ENCODE results near the gene RPSA. TPM values are rescaled to one million over a fixed set of nuclear protein-coding genes. Genes with fewer than 3 reads are reported as not detected.
A peak's percentile ranks its signal among the peaks of the same experiment; 100 is the strongest.

The RPSA gene
- total RNA-seq, 1 experiment from 2014 or later = 2,455 TPM

GRCh38 chr3:39378088-39378487, 28.4 kb upstream of the RPSA start:
- Mint-ChIP-seq H3K27me3 (ENCODE audit: low read depth) (no peaks in the 10 kb centered on the region), H3K4me1 (peaks cover 33% of the 10 kb centered on the region), H3K36me3 (peaks cover 2% of the 10 kb centered on the region), H3K27ac (peak overlapping the region; percentile 46; the same call in 1 of the 2 replicates), H3K4me3 (no peak overlapping the region), H3K9me3 (peaks cover 6% of the 10 kb centered on the region)
- ATAC-seq = peak; percentile 89
- ChIA-PET POLR2A (interaction anchor here (1.8 kb wide), 1 partner anchor 90 kb away, joined by 5 read pairs; no protein-coding TSS in a partner anchor), CTCF (interaction anchor here (0.6 to 5.3 kb wide), 46 partner anchors 9 to 309 kb away, joined by 3 to 204 read pairs (median 4); partner anchors contain the start of genes CCR8, CX3CR1, GORASP1 and TTC21A)
- peak; percentile 71 for DNase-seq (ENCODE audit: low spot score)
- TF ChIP-seq FOXP1 (CRISPR knock-in tag; IDR thresholded peaks at IDR 0.05; ENCODE audit: borderline replicate concordance) (no peak), MAX (CRISPR knock-in tag; IDR thresholded peaks at IDR 0.05) (0 out of 2 replicates have a peak, but pooled peaks have one; percentile 19), CTCF (IDR thresholded peaks at IDR 0.05) (peak; percentile 42), NFYB (CRISPR knock-in tag; conservative IDR thresholded peaks at IDR 0.05; ENCODE audit: low read depth) (no peak), ETV6 (CRISPR knock-in tag; IDR thresholded peaks at IDR 0.05) (no peak), PREB (CRISPR knock-in tag; IDR thresholded peaks at IDR 0.05; ENCODE audit: borderline replicate concordance) (no peak), PRDM15 (CRISPR knock-in tag; IDR thresholded peaks at IDR 0.05) (no peak), ZNF121 (CRISPR knock-in tag; IDR thresholded peaks at IDR 0.05) (no peak), ZNF396 (CRISPR knock-in tag; IDR thresholded peaks at IDR 0.05; ENCODE audit: borderline replicate concordance) (no peak), OVOL2 (CRISPR knock-in tag; IDR thresholded peaks at IDR 0.05; ENCODE audit: borderline replicate concordance) (no peak), ATF6 (CRISPR knock-in tag; IDR thresholded peaks at IDR 0.05) (no peak), SP1 (CRISPR knock-in tag; conservative IDR thresholded peaks at IDR 0.05) (no peak), EMX1 (CRISPR knock-in tag; IDR thresholded peaks at IDR 0.05) (no peak), ZNF219 (CRISPR knock-in tag; IDR thresholded peaks at IDR 0.05; ENCODE audit: borderline replicate concordance) (no peak), ZNF671 (CRISPR knock-in tag; IDR thresholded peaks at IDR 0.05) (no peak), KAT7 (CRISPR knock-in tag; IDR thresholded peaks at IDR 0.05; ENCODE audit: borderline replicate concordance) (no peak), ZNF317 (CRISPR knock-in tag; IDR thresholded peaks at IDR 0.05; ENCODE audit: borderline replicate concordance, low read depth) (no peak)
- TF ChIP-seq, protein P1, sequence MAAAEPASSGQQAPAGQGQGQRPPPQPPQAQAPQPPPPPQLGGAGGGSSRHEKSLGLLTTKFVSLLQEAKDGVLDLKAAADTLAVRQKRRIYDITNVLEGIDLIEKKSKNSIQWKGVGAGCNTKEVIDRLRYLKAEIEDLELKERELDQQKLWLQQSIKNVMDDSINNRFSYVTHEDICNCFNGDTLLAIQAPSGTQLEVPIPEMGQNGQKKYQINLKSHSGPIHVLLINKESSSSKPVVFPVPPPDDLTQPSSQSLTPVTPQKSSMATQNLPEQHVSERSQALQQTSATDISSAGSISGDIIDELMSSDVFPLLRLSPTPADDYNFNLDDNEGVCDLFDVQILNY (CRISPR knock-in tag; IDR thresholded peaks at IDR 0.05) = no peak
- TF ChIP-seq, protein P2, sequence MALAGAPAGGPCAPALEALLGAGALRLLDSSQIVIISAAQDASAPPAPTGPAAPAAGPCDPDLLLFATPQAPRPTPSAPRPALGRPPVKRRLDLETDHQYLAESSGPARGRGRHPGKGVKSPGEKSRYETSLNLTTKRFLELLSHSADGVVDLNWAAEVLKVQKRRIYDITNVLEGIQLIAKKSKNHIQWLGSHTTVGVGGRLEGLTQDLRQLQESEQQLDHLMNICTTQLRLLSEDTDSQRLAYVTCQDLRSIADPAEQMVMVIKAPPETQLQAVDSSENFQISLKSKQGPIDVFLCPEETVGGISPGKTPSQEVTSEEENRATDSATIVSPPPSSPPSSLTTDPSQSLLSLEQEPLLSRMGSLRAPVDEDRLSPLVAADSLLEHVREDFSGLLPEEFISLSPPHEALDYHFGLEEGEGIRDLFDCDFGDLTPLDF (CRISPR knock-in tag; IDR thresholded peaks at IDR 0.05) = no peak
- TF ChIP-seq, protein P3, sequence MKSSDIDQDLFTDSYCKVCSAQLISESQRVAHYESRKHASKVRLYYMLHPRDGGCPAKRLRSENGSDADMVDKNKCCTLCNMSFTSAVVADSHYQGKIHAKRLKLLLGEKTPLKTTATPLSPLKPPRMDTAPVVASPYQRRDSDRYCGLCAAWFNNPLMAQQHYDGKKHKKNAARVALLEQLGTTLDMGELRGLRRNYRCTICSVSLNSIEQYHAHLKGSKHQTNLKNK (CRISPR knock-in tag; IDR thresholded peaks at IDR 0.05) = no peak
- TF ChIP-seq, protein P4, sequence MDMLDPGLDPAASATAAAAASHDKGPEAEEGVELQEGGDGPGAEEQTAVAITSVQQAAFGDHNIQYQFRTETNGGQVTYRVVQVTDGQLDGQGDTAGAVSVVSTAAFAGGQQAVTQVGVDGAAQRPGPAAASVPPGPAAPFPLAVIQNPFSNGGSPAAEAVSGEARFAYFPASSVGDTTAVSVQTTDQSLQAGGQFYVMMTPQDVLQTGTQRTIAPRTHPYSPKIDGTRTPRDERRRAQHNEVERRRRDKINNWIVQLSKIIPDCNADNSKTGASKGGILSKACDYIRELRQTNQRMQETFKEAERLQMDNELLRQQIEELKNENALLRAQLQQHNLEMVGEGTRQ (CRISPR knock-in tag; IDR thresholded peaks at IDR 0.05) = peak; percentile 62
- TF ChIP-seq, protein P5, sequence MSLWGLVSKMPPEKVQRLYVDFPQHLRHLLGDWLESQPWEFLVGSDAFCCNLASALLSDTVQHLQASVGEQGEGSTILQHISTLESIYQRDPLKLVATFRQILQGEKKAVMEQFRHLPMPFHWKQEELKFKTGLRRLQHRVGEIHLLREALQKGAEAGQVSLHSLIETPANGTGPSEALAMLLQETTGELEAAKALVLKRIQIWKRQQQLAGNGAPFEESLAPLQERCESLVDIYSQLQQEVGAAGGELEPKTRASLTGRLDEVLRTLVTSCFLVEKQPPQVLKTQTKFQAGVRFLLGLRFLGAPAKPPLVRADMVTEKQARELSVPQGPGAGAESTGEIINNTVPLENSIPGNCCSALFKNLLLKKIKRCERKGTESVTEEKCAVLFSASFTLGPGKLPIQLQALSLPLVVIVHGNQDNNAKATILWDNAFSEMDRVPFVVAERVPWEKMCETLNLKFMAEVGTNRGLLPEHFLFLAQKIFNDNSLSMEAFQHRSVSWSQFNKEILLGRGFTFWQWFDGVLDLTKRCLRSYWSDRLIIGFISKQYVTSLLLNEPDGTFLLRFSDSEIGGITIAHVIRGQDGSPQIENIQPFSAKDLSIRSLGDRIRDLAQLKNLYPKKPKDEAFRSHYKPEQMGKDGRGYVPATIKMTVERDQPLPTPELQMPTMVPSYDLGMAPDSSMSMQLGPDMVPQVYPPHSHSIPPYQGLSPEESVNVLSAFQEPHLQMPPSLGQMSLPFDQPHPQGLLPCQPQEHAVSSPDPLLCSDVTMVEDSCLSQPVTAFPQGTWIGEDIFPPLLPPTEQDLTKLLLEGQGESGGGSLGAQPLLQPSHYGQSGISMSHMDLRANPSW (CRISPR knock-in tag; conservative IDR thresholded peaks at IDR 0.05; ENCODE audit: low read depth) = no peak

All from WTC11 (cell line).